ENCODE data around the gene LMX1B.

The LMX1B gene

GRCh38 chr9:126605792-126606482 lies 7.8 kb upstream of the LMX1B start:
- no peaks in the 10 kb centered on the region for H3K36me3 ChIP-seq (ENCODE audit: control insufficient read depth, insufficient read depth, low read length)
- no peak overlapping the region for H3K27ac ChIP-seq (ENCODE audit: low read depth, low read length)
- H3K4me1 ChIP-seq (ENCODE audit: control insufficient read depth, insufficient read depth, low read length): peaks cover 13% of the 10 kb centered on the region
- H3K9ac ChIP-seq (ENCODE audit: low read length): no peak overlapping the region
- no peaks in the 10 kb centered on the region; the same call in 1 of the 2 replicates for H3K9me3 ChIP-seq (ENCODE audit: control insufficient read depth, insufficient read depth, low read depth, low read length)
- peaks cover 83% of the 10 kb centered on the region for H3K27me3 ChIP-seq (ENCODE audit: control insufficient read depth, insufficient read depth, low read length)
- no peak overlapping the region for H3K4me3 ChIP-seq (ENCODE audit: low read depth, low read length)

DNA sequence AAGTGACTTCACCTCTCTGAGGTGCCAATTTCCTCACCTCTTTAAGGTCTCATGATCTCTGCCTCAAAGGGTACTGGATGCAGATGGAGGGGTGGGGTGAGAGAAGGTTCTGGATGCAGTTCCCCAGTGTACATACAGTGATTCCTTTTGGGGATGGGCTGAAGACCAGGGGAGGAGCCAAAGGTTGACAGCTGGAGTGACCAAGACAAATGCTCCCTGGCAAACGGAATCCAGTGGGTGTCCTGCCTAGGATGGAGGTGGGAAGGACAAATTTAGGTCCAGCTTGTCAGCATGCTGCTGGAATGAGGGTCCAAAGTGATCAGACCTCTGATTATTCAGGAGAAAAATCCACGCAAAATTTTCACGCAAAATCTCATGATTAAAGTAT lies 7.3 kb upstream of the LMX1B start:
- H3K27ac ChIP-seq (ENCODE audit: low read depth, low read length): no peak overlapping the region
- H3K27me3 ChIP-seq (ENCODE audit: control insufficient read depth, insufficient read depth, low read length): peaks cover 86% of the 10 kb centered on the region
- no peaks in the 10 kb centered on the region; the same call in 1 of the 2 replicates for H3K9me3 ChIP-seq (ENCODE audit: control insufficient read depth, insufficient read depth, low read depth, low read length)
- H3K36me3 ChIP-seq (ENCODE audit: control insufficient read depth, insufficient read depth, low read length): no peaks in the 10 kb centered on the region
- no peak overlapping the region for H3K4me3 ChIP-seq (ENCODE audit: low read depth, low read length)
- no peak overlapping the region for H3K9ac ChIP-seq (ENCODE audit: low read length)
- peaks cover 19% of the 10 kb centered on the region for H3K4me1 ChIP-seq (ENCODE audit: control insufficient read depth, insufficient read depth, low read length)

GRCh38 chr9:126607086-126607485 lies 6.6 kb upstream of the LMX1B start:
- Histone ChIP-seq H3K9ac (ENCODE audit: low read length) (no peak overlapping the region), H3K4me3 (ENCODE audit: low read depth, low read length) (no peak overlapping the region), H3K9me3 (ENCODE audit: control insufficient read depth, insufficient read depth, low read depth, low read length) (no peaks in the 10 kb centered on the region), H3K4me1 (ENCODE audit: control insufficient read depth, insufficient read depth, low read length) (peaks cover 23% of the 10 kb centered on the region), H3K36me3 (ENCODE audit: control insufficient read depth, insufficient read depth, low read length) (no peaks in the 10 kb centered on the region), H3K27ac (ENCODE audit: low read depth, low read length) (no peak overlapping the region), H3K27me3 (ENCODE audit: control insufficient read depth, insufficient read depth, low read length) (peaks cover 90% of the 10 kb centered on the region)

GRCh38 chr9:126607731-126608130 lies 6.0 kb upstream of the LMX1B start:
- no peak overlapping the region for H3K4me3 ChIP-seq (ENCODE audit: low read depth, low read length)
- H3K9ac ChIP-seq (ENCODE audit: low read length): no peak overlapping the region
- H3K36me3 ChIP-seq (ENCODE audit: control insufficient read depth, insufficient read depth, low read length): no peaks in the 10 kb centered on the region
- H3K27me3 ChIP-seq (ENCODE audit: control insufficient read depth, insufficient read depth, low read length): peaks cover 96% of the 10 kb centered on the region
- H3K4me1 ChIP-seq (ENCODE audit: control insufficient read depth, insufficient read depth, low read length): peaks cover 25% of the 10 kb centered on the region
- H3K27ac ChIP-seq (ENCODE audit: low read depth, low read length): no peak overlapping the region
- H3K9me3 ChIP-seq (ENCODE audit: control insufficient read depth, insufficient read depth, low read depth, low read length): no peaks in the 10 kb centered on the region

- Histone ChIP-seq H3K27me3 (ENCODE audit: control insufficient read depth, insufficient read depth, low read length) (peaks cover 99% of the 10 kb centered on the region), H3K9ac (ENCODE audit: low read length) (no peak overlapping the region), H3K27ac (ENCODE audit: low read depth, low read length) (no peak overlapping the region), H3K9me3 (ENCODE audit: control insufficient read depth, insufficient read depth, low read depth, low read length) (no peaks in the 10 kb centered on the region), H3K36me3 (ENCODE audit: control insufficient read depth, insufficient read depth, low read length) (no peaks in the 10 kb centered on the region), H3K4me3 (ENCODE audit: low read depth, low read length) (no peak overlapping the region), H3K4me1 (ENCODE audit: control insufficient read depth, insufficient read depth, low read length) (peaks cover 27% of the 10 kb centered on the region)
Measured at GRCh38 chr9:126608551-126608950, 5.2 kb upstream of the LMX1B start.

DNA sequence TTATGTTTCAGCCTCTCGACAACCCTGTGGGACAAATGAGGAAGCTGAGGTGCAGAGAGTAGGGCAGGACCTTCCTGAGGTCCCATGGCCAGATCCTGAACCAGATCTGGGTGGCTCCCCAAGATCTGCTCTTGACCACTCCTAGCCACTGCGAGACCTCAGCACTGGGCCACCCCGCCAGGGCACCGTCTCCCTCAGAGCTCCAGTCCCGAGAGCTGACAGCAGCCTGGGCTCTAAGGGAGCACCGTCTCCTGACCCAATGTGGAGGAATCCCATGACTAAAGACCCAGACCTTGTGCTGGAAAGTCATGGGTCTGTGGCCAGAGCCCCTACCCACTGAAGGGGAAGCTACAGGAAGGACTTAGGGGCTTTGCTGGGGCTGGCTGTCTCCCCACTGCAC lies 4.5 kb upstream of the LMX1B start:
- Histone ChIP-seq H3K27me3 (ENCODE audit: control insufficient read depth, insufficient read depth, low read length) (peaks cover 95% of the 10 kb centered on the region), H3K9me3 (ENCODE audit: control insufficient read depth, insufficient read depth, low read depth, low read length) (no peaks in the 10 kb centered on the region), H3K27ac (ENCODE audit: low read depth, low read length) (no peak overlapping the region), H3K9ac (ENCODE audit: low read length) (no peak overlapping the region), H3K4me1 (ENCODE audit: control insufficient read depth, insufficient read depth, low read length) (peaks cover 27% of the 10 kb centered on the region), H3K4me3 (ENCODE audit: low read depth, low read length) (no peak overlapping the region), H3K36me3 (ENCODE audit: control insufficient read depth, insufficient read depth, low read length) (no peaks in the 10 kb centered on the region)

- H3K27me3 ChIP-seq (ENCODE audit: control insufficient read depth, insufficient read depth, low read length): peaks cover 95% of the 10 kb centered on the region
- no peak overlapping the region for H3K4me3 ChIP-seq (ENCODE audit: low read depth, low read length)
- peaks cover 30% of the 10 kb centered on the region for H3K4me1 ChIP-seq (ENCODE audit: control insufficient read depth, insufficient read depth, low read length)
Measured at GRCh38 chr9:126609711-126610388, 3.9 kb upstream of the LMX1B start.

GRCh38 chr9:126611193-126611591 lies 2.5 kb upstream of the LMX1B start:
- Histone ChIP-seq H3K27me3 (ENCODE audit: control insufficient read depth, insufficient read depth, low read length) (peaks cover 96% of the 10 kb centered on the region), H3K9me3 (ENCODE audit: control insufficient read depth, insufficient read depth, low read depth, low read length) (no peaks in the 10 kb centered on the region), H3K27ac (ENCODE audit: low read depth, low read length) (no peak overlapping the region), H3K4me1 (ENCODE audit: control insufficient read depth, insufficient read depth, low read length) (peaks cover 37% of the 10 kb centered on the region), H3K4me3 (ENCODE audit: low read depth, low read length) (peak overlapping the region; percentile 48), H3K36me3 (ENCODE audit: control insufficient read depth, insufficient read depth, low read length) (no peaks in the 10 kb centered on the region), H3K9ac (ENCODE audit: low read length) (peak overlapping the region; percentile 3)

More at GRCh38 chr9:126609711-126610388, 3.9 kb upstream of the LMX1B start:
- H3K36me3 ChIP-seq (ENCODE audit: control insufficient read depth, insufficient read depth, low read length): no peaks in the 10 kb centered on the region
- no peaks in the 10 kb centered on the region for H3K9me3 ChIP-seq (ENCODE audit: control insufficient read depth, insufficient read depth, low read depth, low read length)
- no peak overlapping the region for H3K27ac ChIP-seq (ENCODE audit: low read depth, low read length)
- H3K9ac ChIP-seq (ENCODE audit: low read length): no peak overlapping the region

DNA sequence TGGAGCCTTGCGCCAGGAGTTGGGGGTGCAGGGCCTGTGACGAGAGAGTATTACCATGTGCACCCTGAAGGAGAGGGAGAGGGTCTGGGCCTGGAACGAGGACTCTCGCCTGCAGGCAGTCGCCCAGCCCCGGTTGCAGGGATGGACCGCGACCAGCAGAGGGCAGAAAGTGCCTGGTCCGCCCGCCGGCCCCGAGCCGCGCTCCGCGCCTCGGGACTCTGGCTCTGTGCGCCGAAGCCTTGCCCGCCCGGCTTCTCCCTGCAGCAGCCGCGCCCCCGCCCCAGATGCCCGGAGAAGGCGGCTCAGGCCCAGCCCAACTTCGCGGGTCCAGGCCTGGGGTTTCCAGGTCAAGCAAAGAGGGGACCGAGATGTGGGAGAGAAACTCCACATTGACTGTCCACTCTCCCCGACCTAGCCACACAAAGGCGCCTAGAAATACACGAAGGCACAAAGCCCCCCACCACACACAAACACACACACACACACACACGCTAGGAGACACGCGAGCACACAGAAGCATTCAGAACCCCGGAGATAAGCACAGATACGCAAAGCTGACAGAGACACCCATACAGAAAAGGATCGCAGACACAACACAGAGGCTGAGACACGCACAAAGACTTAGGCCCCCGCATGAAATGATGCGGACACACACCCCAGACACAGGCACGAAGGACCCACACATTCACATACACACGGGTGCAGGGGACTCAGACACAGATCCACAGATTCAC lies 2.0 kb upstream of the LMX1B start:
- Histone ChIP-seq H3K27ac (ENCODE audit: low read depth, low read length) (no peak overlapping the region), H3K9ac (ENCODE audit: low read length) (peak overlapping the region; percentile 3), H3K4me1 (ENCODE audit: control insufficient read depth, insufficient read depth, low read length) (peaks cover 42% of the 10 kb centered on the region), H3K4me3 (ENCODE audit: low read depth, low read length) (peak overlapping the region; percentile 48), H3K36me3 (ENCODE audit: control insufficient read depth, insufficient read depth, low read length) (no peaks in the 10 kb centered on the region), H3K27me3 (ENCODE audit: control insufficient read depth, insufficient read depth, low read length) (peaks cover 96% of the 10 kb centered on the region), H3K9me3 (ENCODE audit: control insufficient read depth, insufficient read depth, low read depth, low read length) (no peaks in the 10 kb centered on the region)

DNA sequence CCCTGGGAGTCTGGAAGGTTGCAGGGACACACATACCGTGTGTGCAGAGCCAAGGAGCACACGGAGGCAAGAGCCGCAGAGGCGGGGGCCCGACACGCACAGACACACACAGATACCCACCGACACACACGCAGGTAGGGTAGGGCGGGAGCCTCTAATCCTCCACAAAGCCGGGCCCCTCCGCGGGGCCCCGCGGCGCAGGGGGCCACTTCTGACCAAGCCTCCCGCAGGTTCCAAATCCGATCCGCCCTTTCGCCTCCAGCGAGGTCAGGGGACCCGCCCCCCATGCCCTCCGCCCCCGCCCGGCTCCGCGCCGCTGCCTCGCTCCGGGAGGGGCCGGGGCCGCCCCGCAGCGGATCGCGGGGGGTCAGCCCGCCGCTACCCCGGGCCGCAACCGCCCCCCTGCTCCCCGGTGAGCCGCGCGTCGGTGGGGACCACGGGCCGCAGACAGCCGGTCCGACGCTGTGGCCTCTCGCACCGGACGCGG lies 1.4 kb upstream of the LMX1B start:
- Histone ChIP-seq H3K9ac (ENCODE audit: low read length) (no peak overlapping the region), H3K4me3 (ENCODE audit: low read depth, low read length) (peak overlapping the region; percentile 52), H3K36me3 (ENCODE audit: control insufficient read depth, insufficient read depth, low read length) (no peaks in the 10 kb centered on the region), H3K27me3 (ENCODE audit: control insufficient read depth, insufficient read depth, low read length) (peaks cover 96% of the 10 kb centered on the region), H3K27ac (ENCODE audit: low read depth, low read length) (no peak overlapping the region), H3K9me3 (ENCODE audit: control insufficient read depth, insufficient read depth, low read depth, low read length) (no peaks in the 10 kb centered on the region), H3K4me1 (ENCODE audit: control insufficient read depth, insufficient read depth, low read length) (peaks cover 48% of the 10 kb centered on the region)

Data from HUES6 (cell line).